Measurements from ENCODE around the gene PTER.

- no peak for TF ChIP-seq CTCF (conservative IDR thresholded peaks at IDR 0.05)
- TF ChIP-seq ZFX (IDR thresholded peaks at IDR 0.05): no peak
Measured at GRCh38 chr10:16544591-16544990, 107.8 kb downstream of the PTER start.
